ENCODE data around the gene KL. TPM values are rescaled to one million over a fixed set of nuclear protein-coding genes. Genes with fewer than 3 reads are reported as not detected.

The KL gene
- total RNA-seq, 4 donors from 2014 or later = 1.4 to 4.5 (median 2.8) TPM

DNA sequence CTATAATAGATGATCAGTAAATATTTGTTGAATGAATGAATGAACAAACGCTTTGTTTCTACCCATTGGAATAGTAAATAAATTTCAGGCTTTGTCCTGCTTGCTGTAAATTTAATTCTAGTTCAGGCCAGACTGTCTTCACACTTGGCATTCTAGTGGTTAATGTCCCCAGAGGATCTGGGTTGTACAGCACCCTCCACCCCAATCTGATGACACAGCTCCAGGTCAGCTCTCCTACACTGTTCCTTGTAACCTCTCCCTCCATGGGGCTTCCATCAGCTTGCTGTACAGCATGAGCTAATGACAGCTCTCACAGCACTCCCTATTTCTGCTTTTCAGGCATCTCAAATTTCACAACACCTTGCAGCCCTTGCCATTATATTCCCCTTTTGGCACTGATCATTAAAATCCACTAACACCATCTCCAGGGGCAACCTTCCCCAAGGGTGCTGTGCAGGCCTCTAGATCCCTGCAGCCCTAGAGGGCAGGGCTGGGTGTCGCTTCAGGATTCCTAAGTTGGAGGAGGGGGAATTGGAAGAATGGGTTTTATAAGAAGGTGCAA is 12.7 kb upstream of the KL start:
- H3K4me1 ChIP-seq = no peaks in the 10 kb centered on the region
- H3K36me3 ChIP-seq = no peaks in the 10 kb centered on the region
- no peak for DNase-seq
- no peak overlapping the region for H3K4me3 ChIP-seq (replicated peaks in 1 of 3)
- WGBS, 2 donors = 95 to 100% methylated on average over 2 of the region's 2 CpGs
- H3K9me3 ChIP-seq = no peaks in the 10 kb centered on the region
- H3K27me3 ChIP-seq = no peaks in the 10 kb centered on the region
- peak overlapping the region in 2 of 3 donors; percentile 47 to 48 for H3K27ac ChIP-seq
- TF ChIP-seq POLR2A (IDR thresholded peaks at IDR 0.05) = no peak
- TF ChIP-seq, protein P1, sequence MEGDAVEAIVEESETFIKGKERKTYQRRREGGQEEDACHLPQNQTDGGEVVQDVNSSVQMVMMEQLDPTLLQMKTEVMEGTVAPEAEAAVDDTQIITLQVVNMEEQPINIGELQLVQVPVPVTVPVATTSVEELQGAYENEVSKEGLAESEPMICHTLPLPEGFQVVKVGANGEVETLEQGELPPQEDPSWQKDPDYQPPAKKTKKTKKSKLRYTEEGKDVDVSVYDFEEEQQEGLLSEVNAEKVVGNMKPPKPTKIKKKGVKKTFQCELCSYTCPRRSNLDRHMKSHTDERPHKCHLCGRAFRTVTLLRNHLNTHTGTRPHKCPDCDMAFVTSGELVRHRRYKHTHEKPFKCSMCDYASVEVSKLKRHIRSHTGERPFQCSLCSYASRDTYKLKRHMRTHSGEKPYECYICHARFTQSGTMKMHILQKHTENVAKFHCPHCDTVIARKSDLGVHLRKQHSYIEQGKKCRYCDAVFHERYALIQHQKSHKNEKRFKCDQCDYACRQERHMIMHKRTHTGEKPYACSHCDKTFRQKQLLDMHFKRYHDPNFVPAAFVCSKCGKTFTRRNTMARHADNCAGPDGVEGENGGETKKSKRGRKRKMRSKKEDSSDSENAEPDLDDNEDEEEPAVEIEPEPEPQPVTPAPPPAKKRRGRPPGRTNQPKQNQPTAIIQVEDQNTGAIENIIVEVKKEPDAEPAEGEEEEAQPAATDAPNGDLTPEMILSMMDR (IDR thresholded peaks at IDR 0.05) = no peak
- intact Hi-C loops (cut with DNase I) = no loop called here

GRCh38 chr13:33004511-33004910 is 11.7 kb upstream of the KL start:
- no peaks in the 10 kb centered on the region for H3K27me3 ChIP-seq
- peak; percentile 6 for DNase-seq
- H3K4me1 ChIP-seq = no peaks in the 10 kb centered on the region
- 21 to 23% methylated on average over 3 of the region's 3 CpGs for WGBS, 2 donors
- intact Hi-C loops (cut with DNase I) = no loop called here
- TF ChIP-seq POLR2A (IDR thresholded peaks at IDR 0.05) = no peak
- TF ChIP-seq, protein P1 (IDR thresholded peaks at IDR 0.05) = no peak
- H3K27ac ChIP-seq = peak overlapping the region; percentile 36 to 48 (median 47)
- no peak overlapping the region for H3K4me3 ChIP-seq (replicated peaks in 1 of 3)
- no peaks in the 10 kb centered on the region for H3K9me3 ChIP-seq
- H3K36me3 ChIP-seq = no peaks in the 10 kb centered on the region

DNA sequence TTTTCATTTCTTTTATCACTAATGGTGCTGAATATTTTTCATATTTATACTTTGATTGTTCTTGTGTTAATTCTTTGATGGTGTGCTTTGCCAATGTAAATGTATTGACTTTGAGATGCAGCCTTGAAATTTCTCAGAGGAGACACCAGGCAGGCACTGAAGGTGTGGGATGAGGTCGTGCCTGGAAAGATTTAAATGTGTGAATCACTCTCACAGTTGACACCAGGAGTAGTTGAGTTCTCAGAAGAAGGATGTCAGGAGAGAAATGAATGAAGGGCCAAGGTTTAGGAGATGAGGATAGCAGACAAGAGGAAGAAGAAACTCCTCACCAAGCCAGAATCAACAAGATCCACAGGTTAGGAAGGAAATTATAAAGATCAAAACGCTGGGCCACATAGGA is 10.1 kb upstream of the KL start:
- no peak for DNase-seq
- 48 to 66% methylated on average over 2 of the region's 2 CpGs for WGBS, 2 donors
- TF ChIP-seq, protein P1 (IDR thresholded peaks at IDR 0.05) = no peak
- TF ChIP-seq POLR2A (IDR thresholded peaks at IDR 0.05) = no peak
- Histone ChIP-seq H3K27me3 (no peaks in the 10 kb centered on the region), H3K4me3 (replicated peaks in 1 of 3) (no peak overlapping the region), H3K36me3 (no peaks in the 10 kb centered on the region), H3K27ac (no peak overlapping the region), H3K9me3 (no peaks in the 10 kb centered on the region), H3K4me1 (no peaks in the 10 kb centered on the region)
- intact Hi-C loops (cut with DNase I) = no loop called here

DNA sequence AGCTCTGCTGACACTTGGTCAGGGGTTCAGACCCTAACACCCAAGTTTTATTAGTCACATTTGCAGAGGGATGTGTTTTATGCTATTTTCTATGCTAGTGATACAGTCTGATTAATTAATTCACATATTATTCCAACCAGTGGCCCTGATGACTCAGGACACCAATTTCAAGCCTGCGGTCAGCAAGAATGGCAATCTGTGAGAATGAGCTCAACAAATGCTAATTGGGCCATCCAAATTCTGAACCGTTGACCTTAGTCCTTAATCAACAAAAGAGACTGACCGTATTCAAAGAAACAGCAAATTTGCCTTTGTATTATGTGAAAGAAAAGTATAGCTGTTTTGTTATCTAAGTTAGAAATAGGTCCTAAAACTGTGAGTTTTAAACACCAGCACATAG is 9.6 kb upstream of the KL start:
- Histone ChIP-seq H3K4me1 (no peaks in the 10 kb centered on the region), H3K27ac (no peak overlapping the region), H3K36me3 (no peaks in the 10 kb centered on the region), H3K9me3 (no peaks in the 10 kb centered on the region), H3K4me3 (replicated peaks in 1 of 3) (no peak overlapping the region), H3K27me3 (no peaks in the 10 kb centered on the region)
- TF ChIP-seq POLR2A (IDR thresholded peaks at IDR 0.05) = no peak
- TF ChIP-seq, protein P1 (IDR thresholded peaks at IDR 0.05) = no peak
- intact Hi-C loops (cut with DNase I) = no loop called here
- 73 to 80% methylated on average over 3 of the region's 3 CpGs for WGBS, 2 donors
- no peak for DNase-seq

DNA sequence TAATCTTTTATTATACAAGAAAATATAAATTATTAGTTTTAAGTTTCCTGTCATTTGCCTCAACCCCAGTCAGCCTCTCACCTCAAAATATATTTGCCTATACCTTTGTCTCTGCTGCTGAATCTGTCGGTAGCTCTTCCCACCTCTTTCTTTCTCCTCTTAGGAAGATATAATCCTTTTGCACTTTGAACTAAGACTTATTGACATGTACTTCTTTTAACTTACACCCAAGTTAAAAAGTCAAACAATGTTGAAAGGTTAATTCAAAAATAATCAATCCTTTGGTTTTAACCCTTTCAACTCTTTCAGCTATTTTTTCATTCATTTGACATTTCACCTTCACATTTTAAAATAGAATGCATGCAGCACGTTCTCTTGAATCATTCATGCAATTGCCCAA is 9.0 kb upstream of the KL start:
- intact Hi-C loops (cut with DNase I) = no loop called here
- no peak for TF ChIP-seq POLR2A (IDR thresholded peaks at IDR 0.05)
- TF ChIP-seq, protein P1 (IDR thresholded peaks at IDR 0.05) = no peak
- Histone ChIP-seq H3K36me3 (no peaks in the 10 kb centered on the region), H3K27me3 (no peaks in the 10 kb centered on the region), H3K27ac (no peak overlapping the region), H3K4me1 (no peaks in the 10 kb centered on the region), H3K9me3 (no peaks in the 10 kb centered on the region), H3K4me3 (replicated peaks in 1 of 3) (no peak overlapping the region)
- WGBS, 2 donors = 90 to 92% methylated on average over 2 of the region's 2 CpGs
- DNase-seq = no peak

All from thyroid gland (tissue), 4 donors.